Neural progenitor cell (in vitro differentiated cells): ENCODE data around the gene F13A1.

ENCODE experiments used
- CTCF ChIP-seq: fragments of 200-600 bp; sonication (generic); IDR thresholded peaks from 2 replicates; pipeline ENCODE4 v1.5.1; 2017; ENCODE audit warnings: antibody characterized with exemption, mild to moderate bottlenecking
- EZH2phosphoT487 ChIP-seq: fragments of 200-600 bp; sonication (generic); IDR thresholded peaks from 2 replicates; pipeline ENCODE4 v1.6.1; 2017; ENCODE audit warnings: antibody characterized with exemption

DNA sequence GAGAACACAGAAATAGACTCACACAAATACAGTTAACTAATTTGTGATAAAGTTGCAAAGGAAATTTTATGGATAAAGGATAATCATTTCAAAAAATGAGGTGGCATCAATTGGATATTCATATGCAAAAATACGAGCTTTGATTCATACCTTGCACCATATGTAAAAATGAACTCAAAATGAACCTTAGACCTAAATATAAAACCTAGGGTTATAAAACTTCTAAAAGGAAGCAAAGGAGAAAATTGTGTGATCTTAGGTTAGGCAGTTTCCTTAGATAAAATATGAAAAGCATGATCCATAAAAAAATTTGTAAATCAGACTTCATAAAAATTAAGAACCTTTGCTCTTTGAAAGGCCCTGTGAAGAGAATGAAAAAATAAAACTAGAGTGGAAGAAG is 85.5 kb downstream of the F13A1 start:
- TF ChIP-seq CTCF = no peak
- TF ChIP-seq EZH2phosphoT487 = no peak
